ENCODE data around the gene ABHD6. TPM values are rescaled to one million over a fixed set of nuclear protein-coding genes. Genes with fewer than 3 reads are reported as not detected.

Gene ABHD6
- total RNA-seq, 1 donor from 2014 or later = 3.9 TPM

DNA sequence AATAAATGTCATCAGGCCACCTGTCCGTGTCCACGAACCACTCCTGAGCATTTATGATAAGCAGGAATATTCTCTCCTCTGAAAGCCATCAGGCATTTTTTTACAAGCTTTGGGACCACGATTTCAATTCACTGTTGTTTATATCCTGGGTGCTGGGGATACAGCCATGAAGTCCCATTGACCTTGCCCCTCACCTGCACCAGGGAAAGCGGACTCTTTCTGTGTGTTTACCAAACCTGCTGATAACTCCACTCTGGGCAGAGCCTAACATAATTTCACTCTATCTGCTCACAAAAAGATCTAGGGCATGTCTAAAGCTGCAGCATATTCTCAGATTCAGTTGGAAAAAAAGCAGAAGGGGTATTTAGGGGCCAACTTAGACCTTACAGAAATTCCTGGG, 31.6 kb upstream of the ABHD6 start:
- no peak overlapping the region for H3K4me3 Mint-ChIP-seq (ENCODE audit: unreplicated experiment)

DNA sequence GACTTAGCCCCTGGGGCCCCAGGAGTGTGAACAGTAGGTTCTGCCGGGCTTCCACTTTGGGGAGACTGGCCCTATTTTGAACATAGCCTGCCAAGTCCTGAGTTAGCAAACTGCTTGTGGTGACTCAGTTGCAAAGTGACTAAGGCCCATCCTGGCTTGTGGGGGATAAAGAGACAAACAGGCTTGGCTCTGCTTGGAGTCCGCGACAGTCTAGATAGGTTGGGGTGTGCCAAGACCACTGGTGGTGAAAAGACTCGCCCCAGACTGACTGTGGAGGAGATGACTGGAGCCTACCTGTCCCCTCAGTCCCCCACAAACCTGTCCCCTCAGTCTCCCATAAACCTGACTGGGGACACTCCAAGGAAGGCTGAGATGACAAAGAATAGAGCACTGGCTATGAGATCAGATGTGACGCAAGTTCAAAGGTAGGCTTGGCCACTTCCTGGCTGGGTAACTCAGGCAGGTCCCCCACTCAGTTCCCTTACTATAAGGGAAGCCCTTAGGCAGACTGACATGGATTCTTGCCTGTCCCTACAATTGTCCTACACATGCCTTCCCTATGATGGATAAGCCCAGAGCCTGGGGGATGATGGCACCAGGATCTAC, 31.1 kb upstream of the ABHD6 start:
- H4K20me1 ChIP-seq (ENCODE audit: insufficient read depth, low read length) = no peaks in the 10 kb centered on the region
- no peak overlapping the region for H3K4me3 Mint-ChIP-seq (ENCODE audit: unreplicated experiment)
- DNase-seq (ENCODE audit: low read depth) (peak; percentile 42), FAIRE-seq (no peak)
- H2AFZ ChIP-seq (ENCODE audit: low read depth, low read length) = peak overlapping the region; percentile 69
- H3K79me2 ChIP-seq (ENCODE audit: insufficient read depth, low read length) = no peaks in the 10 kb centered on the region
- H3K27ac Mint-ChIP-seq (ENCODE audit: unreplicated experiment) = no peak overlapping the region
- H3K9me3 Mint-ChIP-seq (ENCODE audit: unreplicated experiment) = no peaks in the 10 kb centered on the region
- H3K9me3 ChIP-seq (ENCODE audit: insufficient read depth, low read depth, low read length) = no peaks in the 10 kb centered on the region
- no peak for TF ChIP-seq EZH2 (IDR thresholded peaks at IDR 0.05; ENCODE audit: insufficient read depth, low read length)
- TF ChIP-seq, protein P1, sequence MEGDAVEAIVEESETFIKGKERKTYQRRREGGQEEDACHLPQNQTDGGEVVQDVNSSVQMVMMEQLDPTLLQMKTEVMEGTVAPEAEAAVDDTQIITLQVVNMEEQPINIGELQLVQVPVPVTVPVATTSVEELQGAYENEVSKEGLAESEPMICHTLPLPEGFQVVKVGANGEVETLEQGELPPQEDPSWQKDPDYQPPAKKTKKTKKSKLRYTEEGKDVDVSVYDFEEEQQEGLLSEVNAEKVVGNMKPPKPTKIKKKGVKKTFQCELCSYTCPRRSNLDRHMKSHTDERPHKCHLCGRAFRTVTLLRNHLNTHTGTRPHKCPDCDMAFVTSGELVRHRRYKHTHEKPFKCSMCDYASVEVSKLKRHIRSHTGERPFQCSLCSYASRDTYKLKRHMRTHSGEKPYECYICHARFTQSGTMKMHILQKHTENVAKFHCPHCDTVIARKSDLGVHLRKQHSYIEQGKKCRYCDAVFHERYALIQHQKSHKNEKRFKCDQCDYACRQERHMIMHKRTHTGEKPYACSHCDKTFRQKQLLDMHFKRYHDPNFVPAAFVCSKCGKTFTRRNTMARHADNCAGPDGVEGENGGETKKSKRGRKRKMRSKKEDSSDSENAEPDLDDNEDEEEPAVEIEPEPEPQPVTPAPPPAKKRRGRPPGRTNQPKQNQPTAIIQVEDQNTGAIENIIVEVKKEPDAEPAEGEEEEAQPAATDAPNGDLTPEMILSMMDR (IDR thresholded peaks at IDR 0.05; ENCODE audit: insufficient read depth, low read depth, low read length) = no peak
- H3K27ac ChIP-seq (ENCODE audit: low read depth, low read length) = no peak overlapping the region
- H3K4me2 ChIP-seq (ENCODE audit: low read length) = peak overlapping the region; percentile 65
- H3K4me3 ChIP-seq (ENCODE audit: insufficient read depth, low read depth, low read length) = no peak overlapping the region
- no peak overlapping the region for H3K9ac ChIP-seq (ENCODE audit: low read length)
- no peaks in the 10 kb centered on the region for H3K36me3 ChIP-seq (ENCODE audit: insufficient read depth, low read length)
- H3K27me3 Mint-ChIP-seq (ENCODE audit: low read depth, unreplicated experiment) = peaks cover 24% of the 10 kb centered on the region
- peaks cover 11% of the 10 kb centered on the region for H3K4me1 ChIP-seq (ENCODE audit: insufficient read depth, low read length)
- H3K27me3 ChIP-seq (ENCODE audit: insufficient read depth, low read length) = no peaks in the 10 kb centered on the region
- peaks cover 2% of the 10 kb centered on the region for H3K36me3 Mint-ChIP-seq (ENCODE audit: low read depth, unreplicated experiment)
- H3K4me1 Mint-ChIP-seq (ENCODE audit: low read depth, unreplicated experiment) = peaks cover 4% of the 10 kb centered on the region

More for the DNA sequence above, 31.6 kb upstream of the ABHD6 start:
- FAIRE-seq (no peak), DNase-seq (ENCODE audit: low read depth) (no peak)
- Histone ChIP-seq H3K36me3 (ENCODE audit: insufficient read depth, low read length) (no peaks in the 10 kb centered on the region), H3K4me1 (ENCODE audit: insufficient read depth, low read length) (peaks cover 11% of the 10 kb centered on the region), H3K9me3 (ENCODE audit: insufficient read depth, low read depth, low read length) (no peaks in the 10 kb centered on the region), H3K9ac (ENCODE audit: low read length) (no peak overlapping the region), H2AFZ (ENCODE audit: low read depth, low read length) (peak overlapping the region; percentile 69), H3K27me3 (ENCODE audit: insufficient read depth, low read length) (no peaks in the 10 kb centered on the region), H3K79me2 (ENCODE audit: insufficient read depth, low read length) (no peaks in the 10 kb centered on the region), H3K27ac (ENCODE audit: low read depth, low read length) (no peak overlapping the region), H4K20me1 (ENCODE audit: insufficient read depth, low read length) (no peaks in the 10 kb centered on the region), H3K4me2 (ENCODE audit: low read length) (peak overlapping the region; percentile 65), H3K4me3 (ENCODE audit: insufficient read depth, low read depth, low read length) (no peak overlapping the region)
- Mint-ChIP-seq H3K4me1 (ENCODE audit: low read depth, unreplicated experiment) (peaks cover 4% of the 10 kb centered on the region), H3K27ac (ENCODE audit: unreplicated experiment) (no peak overlapping the region), H3K27me3 (ENCODE audit: low read depth, unreplicated experiment) (peaks cover 20% of the 10 kb centered on the region), H3K9me3 (ENCODE audit: unreplicated experiment) (no peaks in the 10 kb centered on the region), H3K36me3 (ENCODE audit: low read depth, unreplicated experiment) (peaks cover 2% of the 10 kb centered on the region)
- TF ChIP-seq EZH2 (IDR thresholded peaks at IDR 0.05; ENCODE audit: insufficient read depth, low read length) = no peak
- TF ChIP-seq, protein P1 (IDR thresholded peaks at IDR 0.05; ENCODE audit: insufficient read depth, low read depth, low read length) = no peak

DNA sequence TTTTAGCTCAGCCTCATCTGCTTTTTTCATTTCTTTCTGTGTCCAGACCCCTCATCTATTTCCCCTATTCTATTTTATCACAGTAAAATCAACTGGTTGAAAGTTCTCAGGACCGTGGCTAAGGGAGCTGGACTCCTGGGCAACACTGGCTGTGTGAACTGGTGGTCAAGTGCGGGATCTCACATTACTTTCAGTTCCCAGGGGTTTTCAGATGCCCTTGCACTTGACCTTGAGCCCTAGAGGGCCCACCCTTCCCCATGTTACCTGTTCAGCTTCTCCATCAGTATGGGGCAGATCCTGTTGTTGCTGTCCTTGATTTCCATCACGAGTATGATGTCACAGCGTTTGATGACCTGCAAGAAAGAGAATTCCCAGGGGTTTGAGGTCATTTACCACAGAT, 29.6 kb upstream of the ABHD6 start:
- Histone ChIP-seq H3K27ac (ENCODE audit: low read depth, low read length) (no peak overlapping the region), H3K9ac (ENCODE audit: low read length) (no peak overlapping the region)
- H3K27me3 Mint-ChIP-seq (ENCODE audit: low read depth, unreplicated experiment) = peaks cover 28% of the 10 kb centered on the region

More for the DNA sequence above, 29.6 kb upstream of the ABHD6 start:
- Histone ChIP-seq H3K4me1 (ENCODE audit: insufficient read depth, low read length) (peaks cover 11% of the 10 kb centered on the region), H2AFZ (ENCODE audit: low read depth, low read length) (no peak overlapping the region), H3K36me3 (ENCODE audit: insufficient read depth, low read length) (no peaks in the 10 kb centered on the region), H3K4me3 (ENCODE audit: insufficient read depth, low read depth, low read length) (no peak overlapping the region), H3K79me2 (ENCODE audit: insufficient read depth, low read length) (no peaks in the 10 kb centered on the region), H3K4me2 (ENCODE audit: low read length) (no peak overlapping the region), H3K27me3 (ENCODE audit: insufficient read depth, low read length) (no peaks in the 10 kb centered on the region), H3K9me3 (ENCODE audit: insufficient read depth, low read depth, low read length) (no peaks in the 10 kb centered on the region), H4K20me1 (ENCODE audit: insufficient read depth, low read length) (no peaks in the 10 kb centered on the region)
- Mint-ChIP-seq H3K4me1 (ENCODE audit: low read depth, unreplicated experiment) (peaks cover 4% of the 10 kb centered on the region), H3K9me3 (ENCODE audit: unreplicated experiment) (no peaks in the 10 kb centered on the region), H3K36me3 (ENCODE audit: low read depth, unreplicated experiment) (no peaks in the 10 kb centered on the region), H3K27ac (ENCODE audit: unreplicated experiment) (peak overlapping the region; percentile 26), H3K4me3 (ENCODE audit: unreplicated experiment) (no peak overlapping the region)
- FAIRE-seq = no peak
- TF ChIP-seq, protein P1 (IDR thresholded peaks at IDR 0.05; ENCODE audit: insufficient read depth, low read depth, low read length) = no peak
- no peak for TF ChIP-seq EZH2 (IDR thresholded peaks at IDR 0.05; ENCODE audit: insufficient read depth, low read length)
- no peak for DNase-seq (ENCODE audit: low read depth)
